GM19467 (cell line): ENCODE data around the gene AMBRA1.

Experiments
- ATAC-seq: cut with Tn5 transposase; IDR thresholded peaks from one replicate; pipeline ENCODE4 v1.9.1; 2021; ENCODE audit warnings: mild to moderate bottlenecking, moderate library complexity; ENCODE audit not compliant: unreplicated experiment

Gene AMBRA1

GRCh38 chr11:46445920-46446771 lies 147.7 kb downstream of the AMBRA1 start:
- ATAC-seq: no peak

- no peak for ATAC-seq
Measured at GRCh38 chr11:46445192-46445919, 148.5 kb downstream of the AMBRA1 start.

GRCh38 chr11:46444305-46444704 lies 149.5 kb downstream of the AMBRA1 start:
- ATAC-seq: no peak

GRCh38 chr11:46438211-46438610 lies 155.6 kb downstream of the AMBRA1 start:
- no peak for ATAC-seq

- ATAC-seq: no peak
Measured at GRCh38 chr11:46437122-46437689, 156.6 kb downstream of the AMBRA1 start.

GRCh38 chr11:46436113-46436512 lies 157.7 kb downstream of the AMBRA1 start:
- no peak for ATAC-seq

GRCh38 chr11:46435679-46436078 lies 158.1 kb downstream of the AMBRA1 start:
- no peak for ATAC-seq

GRCh38 chr11:46431211-46431610 lies 162.6 kb downstream of the AMBRA1 start:
- no peak for ATAC-seq

GRCh38 chr11:46429717-46430116 lies 164.1 kb downstream of the AMBRA1 start:
- ATAC-seq: no peak

- ATAC-seq: no peak
Measured at GRCh38 chr11:46427364-46427763, 166.5 kb downstream of the AMBRA1 start.

- ATAC-seq: no peak
Measured at GRCh38 chr11:46426233-46426991, 167.4 kb downstream of the AMBRA1 start.

- ATAC-seq: no peak
Measured at GRCh38 chr11:46422588-46422987, 171.2 kb downstream of the AMBRA1 start.

GRCh38 chr11:46421257-46421880 lies 172.5 kb downstream of the AMBRA1 start:
- ATAC-seq: no peak

- no peak for ATAC-seq
Measured at GRCh38 chr11:46420513-46420912, 173.3 kb downstream of the AMBRA1 start.

GRCh38 chr11:46418751-46419150 lies 175.1 kb downstream of the AMBRA1 start:
- ATAC-seq: no peak

- no peak for ATAC-seq
Measured at GRCh38 chr11:46417711-46418110, 176.1 kb downstream of the AMBRA1 start.

GRCh38 chr11:46414879-46415278 lies 178.9 kb downstream of the AMBRA1 start:
- no peak for ATAC-seq

- no peak for ATAC-seq
Measured at GRCh38 chr11:46414466-46414796, 179.4 kb downstream of the AMBRA1 start.

- ATAC-seq: no peak
Measured at GRCh38 chr11:46413760-46414465, 179.9 kb downstream of the AMBRA1 start.

GRCh38 chr11:46410021-46410420 lies 183.8 kb downstream of the AMBRA1 start:
- no peak for ATAC-seq
